VCaP (cell line): Measurements from ENCODE around the gene CXCL3.

Experiments used
- H3K27ac ChIP-seq: fragments of 450-650 bp; 2 replicates; pipeline ENCODE4 v1.5.1; 2017
- CTCF ChIP-seq: fragments of 450-650 bp; conservative IDR thresholded peaks from 2 replicates; pipeline ENCODE4 v1.5.1; 2017; ENCODE audit warnings: mild to moderate bottlenecking, moderate library complexity

CXCL3 gene

GRCh38 chr4:74041418-74041817 lies 2.9 kb upstream of the CXCL3 start:
- no peak for TF ChIP-seq CTCF

GRCh38 chr4:74039315-74039763 lies 850 bp upstream of the CXCL3 start:
- H3K27ac ChIP-seq = peak overlapping the region; percentile 64; the same call in 1 of the 2 replicates
- TF ChIP-seq CTCF = no peak

More at GRCh38 chr4:74041418-74041817, 2.9 kb upstream of the CXCL3 start:
- H3K27ac ChIP-seq = no peak overlapping the region

GRCh38 chr4:74038086-74038424 lies 434 bp downstream of the CXCL3 start:
- peak overlapping the region; percentile 64; the same call in 1 of the 2 replicates for H3K27ac ChIP-seq
- TF ChIP-seq CTCF = no peak

- TF ChIP-seq CTCF = no peak
- no peak overlapping the region; the same call in 1 of the 2 replicates for H3K27ac ChIP-seq
Observed at GRCh38 chr4:74037076-74037955, 1.2 kb downstream of the CXCL3 start.

- TF ChIP-seq CTCF = no peak
- no peak overlapping the region for H3K27ac ChIP-seq
Observed at GRCh38 chr4:74033739-74034138, 4.8 kb downstream of the CXCL3 start.

- H3K27ac ChIP-seq = no peak overlapping the region
- no peak for TF ChIP-seq CTCF
Observed at GRCh38 chr4:74032064-74032463, 6.4 kb downstream of the CXCL3 start.

- TF ChIP-seq CTCF = no peak
Observed at GRCh38 chr4:74031576-74031975, 6.9 kb downstream of the CXCL3 start.

More at GRCh38 chr4:74031576-74031975, 6.9 kb downstream of the CXCL3 start:
- no peak overlapping the region for H3K27ac ChIP-seq
